DOHH2 (cell line): ENCODE data around the gene MARK3.

Source experiments
- CTCF ChIP-seq: fragments of 200-600 bp; sonication (generic); IDR thresholded peaks from one replicate; pipeline ENCODE4 v1.5.1; 2014; ENCODE audit warnings: antibody characterized with exemption, mild to moderate bottlenecking, low read depth, low read length; ENCODE audit not compliant: poor library complexity, severe bottlenecking
- EZH2phosphoT487 ChIP-seq: fragments of 200-600 bp; sonication (generic); IDR thresholded peaks from 2 replicates; pipeline ENCODE4 v1.6.1; 2017; ENCODE audit warnings: borderline replicate concordance, mild to moderate bottlenecking, antibody characterized with exemption, low read length, moderate library complexity, mixed read lengths

- TF ChIP-seq CTCF, result no peak
- TF ChIP-seq EZH2phosphoT487, result no peak
Measured at GRCh38 chr14:103550451-103551337, 165.5 kb downstream of the MARK3 start.
